ENCODE results near the gene GSN. TPM values are rescaled to one million over a fixed set of nuclear protein-coding genes. Genes with fewer than 3 reads are reported as not detected.

GSN gene
- total RNA-seq, 2 donors from 2014 or later = 328 to 753 TPM

DNA sequence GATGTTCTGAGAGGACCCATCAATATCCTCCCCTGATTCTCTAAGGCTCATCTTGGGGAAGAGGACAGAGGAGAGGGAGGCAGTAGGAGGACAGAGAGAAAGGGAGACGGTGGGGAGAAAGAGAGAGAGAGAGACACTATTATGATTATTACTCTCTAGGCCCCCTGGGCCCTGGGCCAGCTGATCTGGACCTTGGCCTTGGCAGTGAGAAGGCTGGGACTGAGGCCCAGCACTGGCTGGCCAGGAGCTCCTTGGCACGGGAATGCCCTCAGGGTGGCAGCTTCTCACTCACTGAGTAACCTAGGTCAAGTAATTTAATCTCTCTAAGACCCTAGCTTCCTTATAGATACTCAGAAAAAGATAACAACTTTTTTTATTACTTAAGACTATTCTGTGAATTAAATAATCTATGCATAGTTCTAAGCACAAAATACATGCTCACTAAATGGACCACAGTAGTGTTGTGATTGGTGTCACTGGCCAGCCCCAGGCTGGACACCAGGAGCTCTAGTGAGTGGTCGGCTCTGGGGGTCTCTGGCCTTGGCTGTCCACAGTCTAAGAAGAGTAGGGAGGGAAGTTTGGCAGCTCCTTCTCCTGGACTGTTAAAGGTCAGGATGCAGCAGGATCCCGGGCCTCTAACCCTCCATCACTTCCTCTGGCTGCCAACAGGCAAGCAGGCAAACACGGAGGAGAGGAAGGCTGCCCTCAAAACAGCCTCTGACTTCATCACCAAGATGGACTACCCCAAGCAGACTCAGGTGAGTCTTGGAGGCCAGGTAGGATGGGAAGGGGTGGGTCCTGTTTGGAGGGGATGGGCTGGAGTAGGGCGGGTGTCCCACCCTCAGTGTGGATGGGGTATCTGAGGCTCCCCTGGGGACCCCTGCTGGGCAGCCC lies 50.0 kb downstream of the GSN start:
- DNase-seq (peak; percentile 78 to 90 (median 84)), ATAC-seq (peak; percentile 57)
- Histone ChIP-seq H3K4me3 (no peak overlapping the region), H3K27me3 (no peaks in the 10 kb centered on the region), H3K36me3 (replicated peaks in 1 of 2; ENCODE audit: insufficient read depth in 1 of 2, low read depth in 2 of 2) (peaks cover 0 to 2% of the 10 kb centered on the region in 2 donors), H3K4me1 (peaks cover 38% of the 10 kb centered on the region), H3K27ac (no peak overlapping the region), H3K9me3 (no peaks in the 10 kb centered on the region)
- intact Hi-C loops (cut with DNase I) = loop anchor here (10.0 kb wide), 1 partner anchor 103 kb away; no protein-coding TSS in a partner anchor
- TF ChIP-seq POLR2A (IDR thresholded peaks at IDR 0.05) = no peak
- TF ChIP-seq, protein P1, sequence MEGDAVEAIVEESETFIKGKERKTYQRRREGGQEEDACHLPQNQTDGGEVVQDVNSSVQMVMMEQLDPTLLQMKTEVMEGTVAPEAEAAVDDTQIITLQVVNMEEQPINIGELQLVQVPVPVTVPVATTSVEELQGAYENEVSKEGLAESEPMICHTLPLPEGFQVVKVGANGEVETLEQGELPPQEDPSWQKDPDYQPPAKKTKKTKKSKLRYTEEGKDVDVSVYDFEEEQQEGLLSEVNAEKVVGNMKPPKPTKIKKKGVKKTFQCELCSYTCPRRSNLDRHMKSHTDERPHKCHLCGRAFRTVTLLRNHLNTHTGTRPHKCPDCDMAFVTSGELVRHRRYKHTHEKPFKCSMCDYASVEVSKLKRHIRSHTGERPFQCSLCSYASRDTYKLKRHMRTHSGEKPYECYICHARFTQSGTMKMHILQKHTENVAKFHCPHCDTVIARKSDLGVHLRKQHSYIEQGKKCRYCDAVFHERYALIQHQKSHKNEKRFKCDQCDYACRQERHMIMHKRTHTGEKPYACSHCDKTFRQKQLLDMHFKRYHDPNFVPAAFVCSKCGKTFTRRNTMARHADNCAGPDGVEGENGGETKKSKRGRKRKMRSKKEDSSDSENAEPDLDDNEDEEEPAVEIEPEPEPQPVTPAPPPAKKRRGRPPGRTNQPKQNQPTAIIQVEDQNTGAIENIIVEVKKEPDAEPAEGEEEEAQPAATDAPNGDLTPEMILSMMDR (IDR thresholded peaks at IDR 0.05) = peak in 1 of 7 experiments; percentile 24
- 47 to 54% methylated on average over 5 to 6 of the region's 6 CpGs for WGBS, 2 donors

DNA sequence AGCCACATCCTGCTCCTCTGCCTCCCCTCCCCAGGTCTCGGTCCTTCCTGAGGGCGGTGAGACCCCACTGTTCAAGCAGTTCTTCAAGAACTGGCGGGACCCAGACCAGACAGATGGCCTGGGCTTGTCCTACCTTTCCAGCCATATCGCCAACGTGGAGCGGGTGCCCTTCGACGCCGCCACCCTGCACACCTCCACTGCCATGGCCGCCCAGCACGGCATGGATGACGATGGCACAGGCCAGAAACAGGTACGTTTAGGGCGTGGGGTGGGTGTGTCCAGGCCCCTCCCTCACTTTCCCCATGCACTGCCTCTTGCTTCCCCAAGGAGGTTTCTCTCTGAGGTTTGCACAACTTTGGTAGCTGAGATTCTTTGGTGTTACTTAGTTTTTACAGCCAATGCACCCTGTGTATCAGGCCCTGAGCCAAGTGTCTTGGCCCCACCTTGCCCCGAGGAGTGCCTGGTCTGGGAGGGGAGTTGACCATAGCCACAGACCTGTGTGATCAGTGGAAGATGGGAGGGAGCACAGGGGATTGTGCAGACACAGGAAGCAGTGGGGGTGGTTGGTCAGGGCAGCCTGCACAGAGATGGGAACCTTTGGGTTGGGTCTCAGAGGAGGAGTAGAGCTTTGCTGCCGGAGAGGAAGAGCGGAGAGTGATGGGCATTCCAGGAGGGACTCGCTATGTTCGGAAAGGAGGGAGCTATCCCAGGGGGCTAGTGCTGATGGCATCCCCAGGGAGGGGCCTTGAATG lies 50.8 kb downstream of the GSN start:
- no peak for DNase-seq
- 86 to 95% methylated on average over 14 to 19 of the region's 19 CpGs for WGBS, 2 donors
- H3K4me1 ChIP-seq = peaks cover 41% of the 10 kb centered on the region
- intact Hi-C loops (cut with DNase I) = loop anchor here (10.0 kb wide), 1 partner anchor 104 kb away; no protein-coding TSS in a partner anchor
- no peak overlapping the region for H3K27ac ChIP-seq
- ATAC-seq = no peak
- no peaks in the 10 kb centered on the region for H3K9me3 ChIP-seq
- H3K27me3 ChIP-seq = no peaks in the 10 kb centered on the region
- TF ChIP-seq, protein P1 (IDR thresholded peaks at IDR 0.05) = no peak
- no peak for TF ChIP-seq POLR2A (IDR thresholded peaks at IDR 0.05)
- no peak overlapping the region for H3K4me3 ChIP-seq
- peaks cover 0 to under 1% of the 10 kb centered on the region in 2 donors for H3K36me3 ChIP-seq (replicated peaks in 1 of 2; ENCODE audit: insufficient read depth in 1 of 2, low read depth in 2 of 2)

DNA sequence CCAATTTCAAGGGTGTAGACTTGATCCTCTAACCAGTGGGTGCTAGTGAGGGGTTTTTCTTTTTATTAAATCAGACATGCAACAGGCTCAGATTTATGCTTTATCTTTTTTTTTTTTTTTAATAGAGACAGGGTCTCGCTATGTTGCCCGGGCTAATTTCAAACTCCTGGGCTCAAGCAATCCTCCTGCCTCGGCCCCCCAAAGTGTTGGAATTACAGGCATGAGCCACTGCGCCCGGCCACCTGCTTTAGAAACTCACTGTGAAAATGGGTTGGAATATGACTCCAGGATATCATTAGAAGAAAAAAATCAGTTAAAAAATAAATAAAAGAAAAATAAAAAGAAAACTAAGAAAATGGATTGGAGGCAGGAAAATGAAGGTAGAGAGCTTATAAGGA lies 51.4 kb downstream of the GSN start:
- H3K36me3 ChIP-seq (replicated peaks in 1 of 2; ENCODE audit: insufficient read depth in 1 of 2, low read depth in 2 of 2) = no peaks in the 10 kb centered on the region
- intact Hi-C loops (cut with DNase I) = loop anchor here (10.0 kb wide), 1 partner anchor 105 kb away; no protein-coding TSS in a partner anchor
- no peaks in the 10 kb centered on the region for H3K27me3 ChIP-seq
- 88 to 93% methylated on average over 5 of the region's 5 CpGs for WGBS, 2 donors
- H3K27ac ChIP-seq = no peak overlapping the region
- H3K4me1 ChIP-seq = peaks cover 41% of the 10 kb centered on the region
- DNase-seq = no peak
- no peak overlapping the region for H3K4me3 ChIP-seq
- no peaks in the 10 kb centered on the region for H3K9me3 ChIP-seq
- no peak for ATAC-seq
- TF ChIP-seq, protein P1 (IDR thresholded peaks at IDR 0.05) = no peak
- TF ChIP-seq POLR2A (IDR thresholded peaks at IDR 0.05) = no peak

DNA sequence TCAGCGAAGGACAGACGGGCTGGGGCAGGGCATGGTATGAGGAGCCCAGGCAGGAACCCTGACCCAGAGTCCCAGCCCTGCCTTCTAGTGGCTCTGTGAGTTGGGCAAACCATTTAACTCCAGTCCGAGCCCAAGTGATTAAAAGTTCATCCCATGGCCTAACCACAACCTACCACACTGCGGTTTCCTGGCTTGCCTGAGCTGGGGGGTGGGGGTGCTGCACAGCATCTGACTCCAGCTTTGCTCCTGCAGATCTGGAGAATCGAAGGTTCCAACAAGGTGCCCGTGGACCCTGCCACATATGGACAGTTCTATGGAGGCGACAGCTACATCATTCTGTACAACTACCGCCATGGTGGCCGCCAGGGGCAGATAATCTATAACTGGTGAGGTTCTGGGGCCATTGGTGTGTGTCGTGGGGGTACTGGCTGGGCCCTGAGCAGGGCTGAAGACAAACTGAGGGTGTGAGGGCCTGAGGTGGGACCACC lies 53.1 kb downstream of the GSN start:
- ATAC-seq (no peak), DNase-seq (no peak)
- no peaks in the 10 kb centered on the region for H3K27me3 ChIP-seq
- intact Hi-C loops (cut with DNase I) = no loop called here
- H3K27ac ChIP-seq = peak overlapping the region in 2 of 4 donors; percentile 44 to 77
- no peaks in the 10 kb centered on the region for H3K36me3 ChIP-seq (replicated peaks in 1 of 2; ENCODE audit: insufficient read depth in 1 of 2, low read depth in 2 of 2)
- no peaks in the 10 kb centered on the region for H3K9me3 ChIP-seq
- TF ChIP-seq, protein P1 (IDR thresholded peaks at IDR 0.05) = no peak
- TF ChIP-seq POLR2A (IDR thresholded peaks at IDR 0.05) = no peak
- H3K4me1 ChIP-seq = peaks cover 41% of the 10 kb centered on the region
- WGBS, 2 donors = 91 to 94% methylated on average over 9 to 10 of the region's 10 CpGs
- H3K4me3 ChIP-seq = no peak overlapping the region
